ENCODE measurements around the gene ADCK2. TPM values are rescaled to one million over a fixed set of nuclear protein-coding genes. Genes with fewer than 3 reads are reported as not detected.

ADCK2 gene
- total and polyA plus RNA-seq, 9 of the 15 experiments (the other 6 are each of a cell fraction or from before 2014, with no cell fraction given), result 0.08 to 14.3 (median 9.7) TPM

DNA sequence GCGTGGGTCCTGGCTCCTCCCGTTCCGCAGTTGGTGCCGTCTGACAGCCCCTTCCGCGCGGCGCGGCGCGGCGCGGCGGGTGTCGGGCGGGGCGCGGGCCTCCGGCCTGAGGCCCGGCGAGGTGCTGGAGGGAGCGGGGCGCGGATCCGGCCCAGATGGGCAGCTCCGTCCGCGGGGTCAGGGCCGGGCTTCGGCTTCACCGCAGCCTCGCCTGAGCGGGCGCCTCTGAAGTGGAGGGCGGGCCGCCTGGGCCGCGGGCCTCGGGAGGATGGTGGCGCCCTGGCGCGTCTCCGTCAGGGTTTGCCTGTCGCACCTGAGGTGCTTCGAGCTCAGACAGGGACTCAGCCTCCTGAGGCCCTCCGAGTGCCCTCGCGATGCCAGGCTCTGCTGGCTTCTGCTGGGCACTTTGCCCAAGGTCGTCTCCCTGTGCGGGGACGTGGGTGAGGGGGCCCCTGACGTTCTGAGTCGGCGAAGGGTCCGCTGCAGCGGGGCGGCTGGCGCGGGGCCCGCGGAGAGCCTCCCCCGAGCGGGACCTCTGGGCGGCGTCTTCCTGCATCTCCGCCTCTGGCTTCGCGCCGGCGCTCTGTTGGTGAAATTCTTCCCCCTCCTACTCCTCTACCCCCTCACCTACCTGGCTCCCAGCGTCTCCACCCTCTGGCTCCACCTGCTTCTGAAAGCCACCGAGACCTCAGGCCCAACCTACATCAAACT, 473 bp downstream of the ADCK2 start (continued):
- TF ChIP-seq, protein P1, sequence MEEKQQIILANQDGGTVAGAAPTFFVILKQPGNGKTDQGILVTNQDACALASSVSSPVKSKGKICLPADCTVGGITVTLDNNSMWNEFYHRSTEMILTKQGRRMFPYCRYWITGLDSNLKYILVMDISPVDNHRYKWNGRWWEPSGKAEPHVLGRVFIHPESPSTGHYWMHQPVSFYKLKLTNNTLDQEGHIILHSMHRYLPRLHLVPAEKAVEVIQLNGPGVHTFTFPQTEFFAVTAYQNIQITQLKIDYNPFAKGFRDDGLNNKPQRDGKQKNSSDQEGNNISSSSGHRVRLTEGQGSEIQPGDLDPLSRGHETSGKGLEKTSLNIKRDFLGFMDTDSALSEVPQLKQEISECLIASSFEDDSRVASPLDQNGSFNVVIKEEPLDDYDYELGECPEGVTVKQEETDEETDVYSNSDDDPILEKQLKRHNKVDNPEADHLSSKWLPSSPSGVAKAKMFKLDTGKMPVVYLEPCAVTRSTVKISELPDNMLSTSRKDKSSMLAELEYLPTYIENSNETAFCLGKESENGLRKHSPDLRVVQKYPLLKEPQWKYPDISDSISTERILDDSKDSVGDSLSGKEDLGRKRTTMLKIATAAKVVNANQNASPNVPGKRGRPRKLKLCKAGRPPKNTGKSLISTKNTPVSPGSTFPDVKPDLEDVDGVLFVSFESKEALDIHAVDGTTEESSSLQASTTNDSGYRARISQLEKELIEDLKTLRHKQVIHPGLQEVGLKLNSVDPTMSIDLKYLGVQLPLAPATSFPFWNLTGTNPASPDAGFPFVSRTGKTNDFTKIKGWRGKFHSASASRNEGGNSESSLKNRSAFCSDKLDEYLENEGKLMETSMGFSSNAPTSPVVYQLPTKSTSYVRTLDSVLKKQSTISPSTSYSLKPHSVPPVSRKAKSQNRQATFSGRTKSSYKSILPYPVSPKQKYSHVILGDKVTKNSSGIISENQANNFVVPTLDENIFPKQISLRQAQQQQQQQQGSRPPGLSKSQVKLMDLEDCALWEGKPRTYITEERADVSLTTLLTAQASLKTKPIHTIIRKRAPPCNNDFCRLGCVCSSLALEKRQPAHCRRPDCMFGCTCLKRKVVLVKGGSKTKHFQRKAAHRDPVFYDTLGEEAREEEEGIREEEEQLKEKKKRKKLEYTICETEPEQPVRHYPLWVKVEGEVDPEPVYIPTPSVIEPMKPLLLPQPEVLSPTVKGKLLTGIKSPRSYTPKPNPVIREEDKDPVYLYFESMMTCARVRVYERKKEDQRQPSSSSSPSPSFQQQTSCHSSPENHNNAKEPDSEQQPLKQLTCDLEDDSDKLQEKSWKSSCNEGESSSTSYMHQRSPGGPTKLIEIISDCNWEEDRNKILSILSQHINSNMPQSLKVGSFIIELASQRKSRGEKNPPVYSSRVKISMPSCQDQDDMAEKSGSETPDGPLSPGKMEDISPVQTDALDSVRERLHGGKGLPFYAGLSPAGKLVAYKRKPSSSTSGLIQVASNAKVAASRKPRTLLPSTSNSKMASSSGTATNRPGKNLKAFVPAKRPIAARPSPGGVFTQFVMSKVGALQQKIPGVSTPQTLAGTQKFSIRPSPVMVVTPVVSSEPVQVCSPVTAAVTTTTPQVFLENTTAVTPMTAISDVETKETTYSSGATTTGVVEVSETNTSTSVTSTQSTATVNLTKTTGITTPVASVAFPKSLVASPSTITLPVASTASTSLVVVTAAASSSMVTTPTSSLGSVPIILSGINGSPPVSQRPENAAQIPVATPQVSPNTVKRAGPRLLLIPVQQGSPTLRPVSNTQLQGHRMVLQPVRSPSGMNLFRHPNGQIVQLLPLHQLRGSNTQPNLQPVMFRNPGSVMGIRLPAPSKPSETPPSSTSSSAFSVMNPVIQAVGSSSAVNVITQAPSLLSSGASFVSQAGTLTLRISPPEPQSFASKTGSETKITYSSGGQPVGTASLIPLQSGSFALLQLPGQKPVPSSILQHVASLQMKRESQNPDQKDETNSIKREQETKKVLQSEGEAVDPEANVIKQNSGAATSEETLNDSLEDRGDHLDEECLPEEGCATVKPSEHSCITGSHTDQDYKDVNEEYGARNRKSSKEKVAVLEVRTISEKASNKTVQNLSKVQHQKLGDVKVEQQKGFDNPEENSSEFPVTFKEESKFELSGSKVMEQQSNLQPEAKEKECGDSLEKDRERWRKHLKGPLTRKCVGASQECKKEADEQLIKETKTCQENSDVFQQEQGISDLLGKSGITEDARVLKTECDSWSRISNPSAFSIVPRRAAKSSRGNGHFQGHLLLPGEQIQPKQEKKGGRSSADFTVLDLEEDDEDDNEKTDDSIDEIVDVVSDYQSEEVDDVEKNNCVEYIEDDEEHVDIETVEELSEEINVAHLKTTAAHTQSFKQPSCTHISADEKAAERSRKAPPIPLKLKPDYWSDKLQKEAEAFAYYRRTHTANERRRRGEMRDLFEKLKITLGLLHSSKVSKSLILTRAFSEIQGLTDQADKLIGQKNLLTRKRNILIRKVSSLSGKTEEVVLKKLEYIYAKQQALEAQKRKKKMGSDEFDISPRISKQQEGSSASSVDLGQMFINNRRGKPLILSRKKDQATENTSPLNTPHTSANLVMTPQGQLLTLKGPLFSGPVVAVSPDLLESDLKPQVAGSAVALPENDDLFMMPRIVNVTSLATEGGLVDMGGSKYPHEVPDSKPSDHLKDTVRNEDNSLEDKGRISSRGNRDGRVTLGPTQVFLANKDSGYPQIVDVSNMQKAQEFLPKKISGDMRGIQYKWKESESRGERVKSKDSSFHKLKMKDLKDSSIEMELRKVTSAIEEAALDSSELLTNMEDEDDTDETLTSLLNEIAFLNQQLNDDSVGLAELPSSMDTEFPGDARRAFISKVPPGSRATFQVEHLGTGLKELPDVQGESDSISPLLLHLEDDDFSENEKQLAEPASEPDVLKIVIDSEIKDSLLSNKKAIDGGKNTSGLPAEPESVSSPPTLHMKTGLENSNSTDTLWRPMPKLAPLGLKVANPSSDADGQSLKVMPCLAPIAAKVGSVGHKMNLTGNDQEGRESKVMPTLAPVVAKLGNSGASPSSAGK (IDR thresholded peaks at IDR 0.05), result peak; percentile 82
- TF ChIP-seq, protein P2, sequence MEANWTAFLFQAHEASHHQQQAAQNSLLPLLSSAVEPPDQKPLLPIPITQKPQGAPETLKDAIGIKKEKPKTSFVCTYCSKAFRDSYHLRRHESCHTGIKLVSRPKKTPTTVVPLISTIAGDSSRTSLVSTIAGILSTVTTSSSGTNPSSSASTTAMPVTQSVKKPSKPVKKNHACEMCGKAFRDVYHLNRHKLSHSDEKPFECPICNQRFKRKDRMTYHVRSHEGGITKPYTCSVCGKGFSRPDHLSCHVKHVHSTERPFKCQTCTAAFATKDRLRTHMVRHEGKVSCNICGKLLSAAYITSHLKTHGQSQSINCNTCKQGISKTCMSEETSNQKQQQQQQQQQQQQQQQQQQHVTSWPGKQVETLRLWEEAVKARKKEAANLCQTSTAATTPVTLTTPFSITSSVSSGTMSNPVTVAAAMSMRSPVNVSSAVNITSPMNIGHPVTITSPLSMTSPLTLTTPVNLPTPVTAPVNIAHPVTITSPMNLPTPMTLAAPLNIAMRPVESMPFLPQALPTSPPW (CRISPR knock-in tag; IDR thresholded peaks at IDR 0.05), result peak; percentile 80
